Omental fat pad (tissue), 4 donors: ENCODE results near the gene JPH2. TPM values are rescaled to one million over a fixed set of nuclear protein-coding genes. Genes with fewer than 3 reads are reported as not detected.

Experiments used
- ATAC-seq: fragments of 150-250 bp; one replicate; pipeline ENCODE4 v1.9.1; 2016; ENCODE audit warnings: mild to moderate bottlenecking, moderate library complexity; ENCODE audit not compliant: low FRiP score
- DNase-seq: peaks from one replicate; pipeline ENCODE4 v3.0.0-alpha.2; 2019; ENCODE audit warnings: low spot score
- CTCF ChIP-seq, 3 donors: fragments of 450-650 bp; IDR thresholded peaks; one replicate each; pipeline ENCODE4 v1.5.1; 2016 to 2017; ENCODE audit warnings: antibody characterized with exemption in 3 of 3, mild to moderate bottlenecking in 3 of 3, moderate library complexity in 2 of 3
- total RNA-seq, 4 donors: library from RNA; depleted of rRNA; stranded (reverse); fragments of >200 nt; gene quantifications; one replicate each; pipeline ENCODE4 v1.1.0, GENCODE V29; 2016

Gene JPH2
- total RNA-seq, 4 donors from 2014 or later, result 2.6 to 7.9 (median 7.1) TPM

- DNase-seq (no peak), ATAC-seq (no peak)
- TF ChIP-seq CTCF (IDR thresholded peaks at IDR 0.05), result no peak
Measured at GRCh38 chr20:44073675-44074071, 113.3 kb downstream of the JPH2 start.

GRCh38 chr20:44073011-44073674, 113.8 kb downstream of the JPH2 start:
- TF ChIP-seq CTCF (IDR thresholded peaks at IDR 0.05), result no peak
- ATAC-seq (no peak), DNase-seq (no peak)

GRCh38 chr20:44072384-44072783, 114.6 kb downstream of the JPH2 start:
- ATAC-seq, result no peak
- no peak for DNase-seq
- no peak for TF ChIP-seq CTCF (IDR thresholded peaks at IDR 0.05)

GRCh38 chr20:44071526-44072111, 115.4 kb downstream of the JPH2 start:
- ATAC-seq (no peak), DNase-seq (no peak)
- TF ChIP-seq CTCF (IDR thresholded peaks at IDR 0.05), result no peak

GRCh38 chr20:44071057-44071456, 115.9 kb downstream of the JPH2 start:
- ATAC-seq, result no peak
- TF ChIP-seq CTCF (IDR thresholded peaks at IDR 0.05), result no peak
- DNase-seq, result no peak

- DNase-seq, result no peak
- no peak for TF ChIP-seq CTCF (IDR thresholded peaks at IDR 0.05)
- ATAC-seq, result no peak
Measured at GRCh38 chr20:44070139-44070900, 116.7 kb downstream of the JPH2 start.
